Right lobe of liver (tissue), 6 donors: ENCODE measurements around the gene SLC25A23. TPM values are rescaled to one million over a fixed set of nuclear protein-coding genes. Genes with fewer than 3 reads are reported as not detected.
A peak's percentile ranks its signal among the peaks of the same experiment; 100 is the strongest.

ENCODE experiments used
- ATAC-seq, 4 donors: fragments of 200-7000 bp; cut with Tn5 transposase; one replicate each; pipeline ENCODE4 v1.9.1; 2020; ENCODE audit warnings: mild to moderate bottlenecking in 4 of 4, moderate library complexity in 4 of 4
- DNase-seq, 3 donors: peaks; one replicate each; pipeline ENCODE4 v3.0.0-alpha.2; 2020
- H3K27ac ChIP-seq, 3 donors: fragments of 200-600 bp; one replicate each; pipeline ENCODE4 v1.8.0; 2022
- H3K27me3 ChIP-seq, 2 donors: fragments of 200-600 bp; one replicate each; pipeline ENCODE4 v1.8.0; 2022
- H3K36me3 ChIP-seq, 4 donors: fragments of 200-600 bp; sonication (generic) in 1 of 4; one replicate each; pipeline versions ENCODE4 v1.5.1 to v1.8.0; 2017 to 2022; ENCODE audit warnings: control low read depth in 1 of 4
- H3K4me1 ChIP-seq, 4 donors: fragments of 200-600 bp; sonication (generic) in 1 of 4; one replicate each; pipeline versions ENCODE4 v1.5.1 to v1.8.0; 2017 to 2022; ENCODE audit warnings: control low read depth in 1 of 4
- H3K4me3 ChIP-seq, 3 donors: fragments of 200-600 bp; one replicate each; pipeline ENCODE4 v1.8.0; 2022
- H3K9me3 ChIP-seq, 4 donors: fragments of 200-600 bp; sonication (generic) in 1 of 4; one replicate each; pipeline versions ENCODE4 v1.5.1 to v1.8.0; 2017 to 2022; ENCODE audit warnings: control low read depth in 1 of 4
- CTCF ChIP-seq, 4 donors: fragments of 200-600 bp in 3 of 4; fragments of 450-650 bp in 1 of 4; IDR thresholded peaks; one replicate each; pipeline versions ENCODE4 v1.5.1 to v1.8.0; 2016 to 2022; ENCODE audit warnings: antibody characterized with exemption in 4 of 4, mild to moderate bottlenecking in 2 of 4
- POLR2A ChIP-seq: fragments of 450-650 bp; IDR thresholded peaks from one replicate; pipeline ENCODE4 v1.6.1; 2017; ENCODE audit warnings: antibody characterized with exemption, mild to moderate bottlenecking
- WGBS: methylation state at CpG from one replicate; pipeline ENCODE4 v1.1.6; 2018; ENCODE audit warnings: low coverage, low lambda C conversion rate; ENCODE audit not compliant: insufficient coverage; ENCODE audit errors: missing lambda C conversion rate; 5-methylcytosine and 5-hydroxymethylcytosine counted together
- intact Hi-C, 2 donors: fragments of 100-400 bp; cut with DNase I; formaldehyde crosslinking; loops; one replicate each; pipeline versions ENCODE4 v1.11.2 to v1.14.1; 2022
- total RNA-seq, 6 experiments: library from RNA; depleted of rRNA in 2 of 6; stranded (reverse); fragments of >200 nt in 2 of 6; fragmentation: NEBNext Ultra II Directional in 3 of 6; extraction: Animal tissue kit (Norgen Biotek cat#: 25700) in 3 of 6; gene quantifications; one replicate each; pipeline versions ENCODE4 v1.1.0 to v1.2.4, GENCODE V29; 2016 to 2023
- donor health status: DM: no; HTN: yes; CAD: no.
- donor health status: DM: no; HTN: no; CAD: no.
- donor health status: DM: no; HTN: no; CAD: no.
- donor health status: DM: no; HTN: yes; CAD: no.
- donor health status: DM: no; HTN: yes; CAD: no.

Gene SLC25A23
- total RNA-seq, 6 experiments from 2014 or later: 23.3 to 50.0 (median 30.0) TPM

- Histone ChIP-seq H3K4me1 (no peaks in the 10 kb centered on the region), H3K27me3 (no peaks in the 10 kb centered on the region), H3K4me3 (no peak overlapping the region), H3K27ac (no peak overlapping the region), H3K9me3 (no peaks in the 10 kb centered on the region), H3K36me3 (peaks cover 0 to 7% (median 0%) of the 10 kb centered on the region in 4 donors)
- no peak for DNase-seq
- no peak for ATAC-seq
- no peak for TF ChIP-seq CTCF (IDR thresholded peaks at IDR 0.05)
- TF ChIP-seq POLR2A: no peak
- intact Hi-C loops: no loop called here
- WGBS: 84% methylated on average over 6 of the region's 21 CpGs
Measured at GRCh38 chr19:6466526-6467248, 7.1 kb upstream of the SLC25A23 start.

- Histone ChIP-seq H3K4me3 (no peak overlapping the region), H3K4me1 (no peaks in the 10 kb centered on the region), H3K36me3 (peaks cover 0 to 7% (median 0%) of the 10 kb centered on the region in 4 donors), H3K27ac (no peak overlapping the region), H3K27me3 (no peaks in the 10 kb centered on the region), H3K9me3 (no peaks in the 10 kb centered on the region)
- intact Hi-C loops: no loop called here
- no peak for TF ChIP-seq CTCF (IDR thresholded peaks at IDR 0.05)
- no peak for TF ChIP-seq POLR2A
- WGBS: 93% methylated on average over 6 of the region's 8 CpGs
- DNase-seq (no peak), ATAC-seq (no peak)
Measured at GRCh38 chr19:6465663-6466062, 6.1 kb upstream of the SLC25A23 start.

- H3K27me3 ChIP-seq: no peaks in the 10 kb centered on the region
- WGBS: 29% methylated on average over 2 of the region's 9 CpGs
Measured at GRCh38 chr19:6465006-6465405, 5.4 kb upstream of the SLC25A23 start.

GRCh38 chr19:6464070-6464873, 4.7 kb upstream of the SLC25A23 start, which contains the start of gene CRB3:
TSS of gene CRB3 (plus strand) at chr19:6464271. CDS start at chr19:6464702, 431 bp downstream.
- peak; percentile 57 for TF ChIP-seq POLR2A
- TF ChIP-seq CTCF (IDR thresholded peaks at IDR 0.05): no peak
- intact Hi-C loops: no loop called here

More at GRCh38 chr19:6465006-6465405, 5.4 kb upstream of the SLC25A23 start:
- TF ChIP-seq CTCF (IDR thresholded peaks at IDR 0.05): no peak
- TF ChIP-seq POLR2A: no peak
- Histone ChIP-seq H3K4me1 (no peaks in the 10 kb centered on the region), H3K36me3 (peaks cover 0 to 7% (median 0%) of the 10 kb centered on the region in 4 donors), H3K4me3 (peak overlapping the region; percentile 56 to 83 (median 67)), H3K27ac (peak overlapping the region in 1 of 3 donors; percentile 73), H3K9me3 (no peaks in the 10 kb centered on the region)
- intact Hi-C loops: no loop called here
- ATAC-seq (no peak), DNase-seq (no peak)

More at GRCh38 chr19:6464070-6464873, 4.7 kb upstream of the SLC25A23 start, which contains the start of gene CRB3:
- Histone ChIP-seq H3K36me3 (peaks cover 0 to 7% (median 0%) of the 10 kb centered on the region in 4 donors), H3K4me3 (peak within 1 kb of the TSS; percentile 56 to 83 (median 67)), H3K9me3 (no peaks in the 10 kb centered on the region), H3K27me3 (no peaks in the 10 kb centered on the region), H3K4me1 (no peaks in the 10 kb centered on the region), H3K27ac (peak within 1 kb of the TSS; percentile 65 to 80 (median 73))
- DNase-seq (peak; percentile 83 to 93 (median 92)), ATAC-seq (peak; percentile 53 to 69 (median 58))
- 8% methylated on average over 28 of the region's 65 CpGs for whole genome bisulfite sequencing
